ENCODE data around the gene SLC35E1.

- no peak for TF ChIP-seq POLR2A (IDR thresholded peaks at IDR 0.05; ENCODE audit: low read depth, low read length)
- no peak for TF ChIP-seq CTCF (conservative IDR thresholded peaks at IDR 0.05; ENCODE audit: low read depth, low read length)
- no peak; the same call in 1 of the 2 replicates for TF ChIP-seq MXI1 (IDR thresholded peaks at IDR 0.05; ENCODE audit: borderline replicate concordance, low read depth, low read length)
These were observed 30.6 kb downstream of the SLC35E1 start for GRCh38 chr19:16541526-16542044.

Data from IMR-90 (cell line).